ENCODE results near the gene KRTCAP3.

KRTCAP3 gene

GRCh38 chr2:27441226-27441926, 805 bp upstream of the KRTCAP3 start:
- no peak for DNase-seq

- no peak for DNase-seq
Observed at GRCh38 chr2:27442920-27443282, 720 bp downstream of the KRTCAP3 start.

DNA sequence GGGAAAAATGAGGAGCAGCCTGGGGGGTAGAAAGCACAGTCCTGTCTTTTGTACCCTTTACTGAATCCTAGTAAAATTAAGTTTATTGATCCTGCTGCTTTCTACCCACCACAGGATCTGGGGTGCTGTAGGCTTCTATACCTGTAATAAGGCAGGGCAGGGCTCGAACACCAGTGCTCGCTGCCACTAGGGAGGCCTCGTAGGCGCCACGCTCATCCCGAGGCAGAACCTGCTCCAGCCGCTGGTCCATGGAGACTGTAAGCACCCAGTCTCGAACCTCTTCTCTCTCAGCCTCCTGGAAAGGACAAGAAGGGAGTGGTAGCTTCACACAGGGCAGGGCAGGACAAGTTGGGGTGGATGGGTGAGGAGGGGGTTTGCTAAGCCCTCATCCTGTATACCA, 3.0 kb downstream of the KRTCAP3 start:
- no peak for DNase-seq

- no peak for DNase-seq
Observed at GRCh38 chr2:27445615-27446014, 3.4 kb downstream of the KRTCAP3 start.

DNA sequence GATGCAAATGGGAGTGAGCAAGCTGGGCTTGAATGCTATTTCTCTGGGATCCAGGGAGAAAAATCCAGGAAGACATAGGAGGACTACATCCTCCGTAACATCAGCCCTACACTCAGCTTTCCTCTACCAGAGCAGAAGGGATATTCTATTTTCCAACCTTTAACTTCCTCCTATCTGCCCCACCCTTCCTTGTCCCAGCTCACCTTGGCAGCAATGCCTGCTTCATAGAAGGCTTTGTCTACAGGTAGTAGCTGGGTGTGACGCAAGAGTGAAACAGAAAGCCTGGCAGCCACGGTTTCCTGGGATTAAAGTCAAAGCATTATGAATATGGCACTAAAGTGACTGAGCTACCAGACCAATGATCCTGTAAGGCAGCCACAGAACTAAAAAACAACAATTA, 3.9 kb downstream of the KRTCAP3 start:
- no peak for DNase-seq

- DNase-seq: no peak
Observed at GRCh38 chr2:27448381-27448780, 6.2 kb downstream of the KRTCAP3 start.

DNA sequence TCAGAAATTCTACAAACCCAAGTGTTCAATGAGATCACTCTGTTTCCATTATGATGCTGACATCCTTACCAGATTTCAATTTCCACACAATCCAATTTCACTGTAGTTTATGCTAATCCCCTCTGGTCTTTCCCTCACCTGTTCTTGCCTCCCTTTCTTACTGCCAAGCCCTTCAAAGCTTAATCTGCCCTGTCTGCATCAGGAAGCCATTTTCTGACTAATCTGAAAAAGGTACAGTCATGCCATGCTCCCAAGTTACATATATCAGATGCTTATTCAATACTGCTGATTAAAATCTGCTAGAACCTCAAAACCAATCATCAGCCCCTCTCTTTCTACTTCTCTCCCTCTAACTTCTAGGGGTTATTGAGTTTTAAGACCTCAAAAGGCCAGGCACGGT, 8.9 kb downstream of the KRTCAP3 start:
- no peak for DNase-seq

GRCh38 chr2:27453968-27454367, 11.8 kb downstream of the KRTCAP3 start:
- no peak for DNase-seq

GRCh38 chr2:27461118-27461517, 18.9 kb downstream of the KRTCAP3 start:
- no peak for DNase-seq

GRCh38 chr2:27464443-27464842, 22.3 kb downstream of the KRTCAP3 start:
- no peak for DNase-seq

DNA sequence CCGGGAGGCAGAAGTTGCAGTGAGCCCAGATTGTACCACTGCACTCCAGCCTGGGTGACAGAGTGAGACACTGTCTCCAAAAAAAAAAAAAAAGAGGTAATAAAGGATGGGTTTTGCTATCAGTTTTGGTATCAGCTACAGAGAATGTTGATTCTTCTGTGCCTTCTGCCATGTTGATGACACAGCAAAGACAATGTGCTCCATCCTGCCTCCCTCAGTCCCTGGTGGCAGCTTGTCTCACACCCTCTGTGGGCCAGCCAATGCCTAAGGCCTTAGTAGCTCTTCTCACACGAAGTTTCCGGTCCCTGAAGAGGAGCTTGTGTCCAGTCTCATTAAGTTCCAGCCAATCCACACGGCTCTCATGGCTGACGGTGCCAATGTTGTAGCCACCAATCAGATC, 29.8 kb downstream of the KRTCAP3 start:
- DNase-seq: no peak

- no peak for DNase-seq
Observed at GRCh38 chr2:27485496-27485895, 43.3 kb downstream of the KRTCAP3 start.

DNA sequence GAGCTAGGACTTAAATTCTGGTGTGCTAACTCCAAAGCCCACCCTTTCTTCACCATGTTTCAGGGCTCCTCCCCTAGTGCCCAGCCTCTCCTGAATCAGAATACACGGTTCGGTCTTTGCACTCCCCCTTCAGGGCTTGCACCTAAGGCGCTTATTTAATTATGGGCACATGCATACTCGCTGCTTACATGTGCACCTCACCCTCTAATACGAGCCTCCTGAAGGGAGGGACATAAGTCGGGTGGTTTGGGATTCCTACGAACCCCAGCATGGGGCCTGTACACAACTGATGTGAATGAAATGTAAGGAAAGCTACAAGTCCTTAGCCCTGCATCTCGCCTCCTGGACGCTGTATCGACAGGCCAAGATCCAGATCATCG, 46.9 kb downstream of the KRTCAP3 start:
- no peak for DNase-seq

GRCh38 chr2:27489498-27490397, 47.6 kb downstream of the KRTCAP3 start, which contains the start of gene IFT172:
Gene IFT172 (minus strand): TSS chr2:27489743. CDS start chr2:27489653, 90 bp downstream.
- peak; percentile 97 for DNase-seq

DNA sequence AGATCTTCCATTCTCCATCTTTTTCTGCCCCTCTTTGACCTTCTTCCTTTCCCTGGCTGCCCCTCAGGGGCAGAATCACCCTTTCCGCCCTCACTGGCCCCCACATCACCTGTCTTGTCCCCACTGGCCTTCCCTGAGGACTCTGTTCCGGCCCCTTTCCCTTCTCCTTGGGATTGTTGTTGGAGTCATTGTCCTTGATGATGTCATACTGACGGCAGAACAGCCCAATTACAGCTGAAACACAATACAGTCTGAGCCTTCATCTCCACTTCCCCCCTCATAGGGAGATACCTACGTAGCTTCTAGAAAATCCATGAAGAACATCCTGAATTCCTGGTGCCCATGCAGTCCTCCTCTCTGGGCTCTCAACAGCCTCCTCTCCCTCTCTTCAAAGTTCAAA, 50.4 kb downstream of the KRTCAP3 start:
- no peak for DNase-seq

- DNase-seq: no peak
Observed at GRCh38 chr2:27493948-27494283, 51.7 kb downstream of the KRTCAP3 start.
